Colon (tissue), 2 donors: ENCODE data around the gene SVIL.

Experiments used
- FAIRE-seq: peaks from 2 replicates; lab custom pipeline; 2012; peaks lifted over from hg19 to GRCh38; lab: Jason Lieb, UNC
- donor health status: control.
- donor health status: control.

SVIL gene

GRCh38 chr10:29634764-29635625 lies at the start of gene SVIL:
SVIL (minus strand) TSS chr10:29634971; CDS start chr10:29555058, 79,913 bp downstream.
- FAIRE-seq: no peak

- no peak for FAIRE-seq
Observed at GRCh38 chr10:29681676-29682448, 47.1 kb upstream of the SVIL start.

- FAIRE-seq: no peak
Observed at GRCh38 chr10:29680091-29680490, 45.3 kb upstream of the SVIL start.

- no peak for FAIRE-seq
Observed at GRCh38 chr10:29676732-29677131, 42.0 kb upstream of the SVIL start.

- no peak for FAIRE-seq
Observed at GRCh38 chr10:29675984-29676383, 41.2 kb upstream of the SVIL start.

GRCh38 chr10:29671968-29672367 lies 37.2 kb upstream of the SVIL start:
- FAIRE-seq: no peak

GRCh38 chr10:29671228-29671780 lies 36.5 kb upstream of the SVIL start:
- no peak for FAIRE-seq

GRCh38 chr10:29670761-29671160 lies 36.0 kb upstream of the SVIL start:
- FAIRE-seq: no peak

- FAIRE-seq: no peak
Observed at GRCh38 chr10:29669149-29669548, 34.4 kb upstream of the SVIL start.

- FAIRE-seq: no peak
Observed at GRCh38 chr10:29668628-29669027, 33.9 kb upstream of the SVIL start.

- no peak for FAIRE-seq
Observed at GRCh38 chr10:29667191-29667590, 32.4 kb upstream of the SVIL start.

- FAIRE-seq: no peak
Observed at GRCh38 chr10:29666201-29666600, 31.4 kb upstream of the SVIL start.

GRCh38 chr10:29663718-29664117 lies 28.9 kb upstream of the SVIL start:
- FAIRE-seq: no peak

- FAIRE-seq: no peak
Observed at GRCh38 chr10:29658984-29659965, 24.5 kb upstream of the SVIL start.

- no peak for FAIRE-seq
Observed at GRCh38 chr10:29657719-29658274, 23.0 kb upstream of the SVIL start.

GRCh38 chr10:29656451-29656992 lies 21.8 kb upstream of the SVIL start:
- no peak for FAIRE-seq

- FAIRE-seq: no peak
Observed at GRCh38 chr10:29652192-29652591, 17.4 kb upstream of the SVIL start.

- FAIRE-seq: no peak
Observed at GRCh38 chr10:29651767-29652166, 17.0 kb upstream of the SVIL start.

- no peak for FAIRE-seq
Observed at GRCh38 chr10:29650552-29650944, 15.8 kb upstream of the SVIL start.

GRCh38 chr10:29649561-29650551 lies 15.1 kb upstream of the SVIL start:
- no peak for FAIRE-seq
